ENCODE measurements around the gene ULK1.

Gene ULK1

GRCh38 chr12:131853832-131854797 lies 40.3 kb upstream of the ULK1 start:
- Histone ChIP-seq H3K36me3 (replicated peaks) (no peaks in the 10 kb centered on the region), H3K27me3 (replicated peaks) (no peaks in the 10 kb centered on the region), H3K4me3 (ENCODE audit: low read depth, low read length) (no peak overlapping the region), H3K27ac (no peak overlapping the region)
- no peak for TF ChIP-seq CTCF (IDR thresholded peaks at IDR 0.05; ENCODE audit: low read depth, low read length, missing control alignments)
- in situ Hi-C loops (cut with HindIII; ENCODE audit: low pct_ligation_motif_present, low sequenced_read_pairs), result no loop called here
- no peak for DNase-seq

- in situ Hi-C loops (cut with HindIII; ENCODE audit: low pct_ligation_motif_present, low sequenced_read_pairs), result no loop called here
- TF ChIP-seq CTCF (IDR thresholded peaks at IDR 0.05; ENCODE audit: low read depth, low read length, missing control alignments), result no peak
- Histone ChIP-seq H3K36me3 (replicated peaks) (no peaks in the 10 kb centered on the region), H3K27ac (no peak overlapping the region), H3K27me3 (replicated peaks) (no peaks in the 10 kb centered on the region), H3K4me3 (ENCODE audit: low read depth, low read length) (no peak overlapping the region)
- DNase-seq, result no peak
These were observed 39.5 kb upstream of the ULK1 start for GRCh38 chr12:131854861-131855476.

- in situ Hi-C loops (cut with HindIII; ENCODE audit: low pct_ligation_motif_present, low sequenced_read_pairs), result no loop called here
- Histone ChIP-seq H3K36me3 (replicated peaks) (no peaks in the 10 kb centered on the region), H3K27me3 (replicated peaks) (no peaks in the 10 kb centered on the region), H3K27ac (no peak overlapping the region), H3K4me3 (ENCODE audit: low read depth, low read length) (no peak overlapping the region)
- no peak for TF ChIP-seq CTCF (IDR thresholded peaks at IDR 0.05; ENCODE audit: low read depth, low read length, missing control alignments)
- DNase-seq, result no peak
These were observed 38.8 kb upstream of the ULK1 start for GRCh38 chr12:131855521-131856142.

GRCh38 chr12:131856366-131857097 lies 37.9 kb upstream of the ULK1 start:
- Histone ChIP-seq H3K27ac (no peak overlapping the region), H3K4me3 (ENCODE audit: low read depth, low read length) (no peak overlapping the region), H3K27me3 (replicated peaks) (no peaks in the 10 kb centered on the region), H3K36me3 (replicated peaks) (no peaks in the 10 kb centered on the region)
- DNase-seq, result no peak
- in situ Hi-C loops (cut with HindIII; ENCODE audit: low pct_ligation_motif_present, low sequenced_read_pairs), result no loop called here
- TF ChIP-seq CTCF (IDR thresholded peaks at IDR 0.05; ENCODE audit: low read depth, low read length, missing control alignments), result no peak

- H3K27me3 ChIP-seq (replicated peaks), result no peaks in the 10 kb centered on the region
- TF ChIP-seq CTCF (IDR thresholded peaks at IDR 0.05; ENCODE audit: low read depth, low read length, missing control alignments), result no peak
- in situ Hi-C loops (cut with HindIII; ENCODE audit: low pct_ligation_motif_present, low sequenced_read_pairs), result no loop called here
- H3K36me3 ChIP-seq (replicated peaks), result no peaks in the 10 kb centered on the region
- DNase-seq, result no peak
- H3K27ac ChIP-seq, result no peak overlapping the region
- H3K4me3 ChIP-seq (ENCODE audit: low read depth, low read length), result no peak overlapping the region
These were observed 36.2 kb upstream of the ULK1 start for GRCh38 chr12:131857908-131858850.
